ENCODE measurements around the gene ACTN4. TPM values are rescaled to one million over a fixed set of nuclear protein-coding genes. Genes with fewer than 3 reads are reported as not detected.

ACTN4 gene
- polyA plus RNA-seq, 4 donors = 664 to 751 (median 665) TPM

GRCh38 chr19:38676023-38676877, 28.8 kb downstream of the ACTN4 start:
- no peak for DNase-seq (ENCODE audit: low read depth in 4 of 4, low spot score in 3 of 4)

GRCh38 chr19:38676878-38677646, 29.6 kb downstream of the ACTN4 start:
- DNase-seq (ENCODE audit: low read depth in 4 of 4, low spot score in 3 of 4) = no peak

GRCh38 chr19:38678217-38678890, 30.9 kb downstream of the ACTN4 start:
- no peak for DNase-seq (ENCODE audit: low read depth in 4 of 4, low spot score in 3 of 4)

- no peak for DNase-seq (ENCODE audit: low read depth in 4 of 4, low spot score in 3 of 4)
Observed at GRCh38 chr19:38678891-38679494, 31.5 kb downstream of the ACTN4 start.

GRCh38 chr19:38679839-38680238, 32.4 kb downstream of the ACTN4 start:
- DNase-seq (ENCODE audit: low read depth in 4 of 4, low spot score in 3 of 4) = no peak

GRCh38 chr19:38682195-38682867, 34.9 kb downstream of the ACTN4 start:
- DNase-seq (ENCODE audit: low read depth in 4 of 4, low spot score in 3 of 4) = no peak

- no peak for DNase-seq (ENCODE audit: low read depth in 4 of 4, low spot score in 3 of 4)
Observed at GRCh38 chr19:38682872-38683392, 35.5 kb downstream of the ACTN4 start.

GRCh38 chr19:38683393-38684077, 36.1 kb downstream of the ACTN4 start:
- DNase-seq (ENCODE audit: low read depth in 4 of 4, low spot score in 3 of 4) = no peak

GRCh38 chr19:38684078-38684861, 36.8 kb downstream of the ACTN4 start:
- DNase-seq (ENCODE audit: low read depth in 4 of 4, low spot score in 3 of 4) = no peak

- no peak for DNase-seq (ENCODE audit: low read depth in 4 of 4, low spot score in 3 of 4)
Observed at GRCh38 chr19:38684862-38685665, 37.6 kb downstream of the ACTN4 start.

GRCh38 chr19:38685666-38686529, 38.4 kb downstream of the ACTN4 start:
- no peak for DNase-seq (ENCODE audit: low read depth in 4 of 4, low spot score in 3 of 4)

- no peak for DNase-seq (ENCODE audit: low read depth in 4 of 4, low spot score in 3 of 4)
Observed at GRCh38 chr19:38686530-38686888, 39.1 kb downstream of the ACTN4 start.

GRCh38 chr19:38687837-38688378, 40.5 kb downstream of the ACTN4 start:
- DNase-seq (ENCODE audit: low read depth in 4 of 4, low spot score in 3 of 4) = no peak

- no peak for DNase-seq (ENCODE audit: low read depth in 4 of 4, low spot score in 3 of 4)
Observed at GRCh38 chr19:38690146-38690545, 42.7 kb downstream of the ACTN4 start.

- DNase-seq (ENCODE audit: low read depth in 4 of 4, low spot score in 3 of 4) = no peak
Observed at GRCh38 chr19:38690832-38691231, 43.4 kb downstream of the ACTN4 start.

GRCh38 chr19:38691938-38692457, 44.5 kb downstream of the ACTN4 start:
- DNase-seq (ENCODE audit: low read depth in 4 of 4, low spot score in 3 of 4) = no peak
